HL-60 (cell line): ENCODE measurements around the gene VTI1A.

Source experiments
- GABPA ChIP-seq: IDR thresholded peaks from 2 replicates; pipeline ENCODE4 v1.6.1; 2012; ENCODE audit warnings: low read depth
- TF ChIP-seq, protein P1 (sequence below): IDR thresholded peaks from one replicate; pipeline ENCODE4 v1.5.1; 2011; ENCODE audit warnings: low read length, control low read depth, inconsistent platforms; ENCODE audit not compliant: insufficient read depth
- TF ChIP-seq, protein P2 (sequence below): IDR thresholded peaks from 2 replicates; pipeline ENCODE4 v1.6.1; 2012; ENCODE audit warnings: low read depth; ENCODE audit not compliant: insufficient replicate concordance

DNA sequence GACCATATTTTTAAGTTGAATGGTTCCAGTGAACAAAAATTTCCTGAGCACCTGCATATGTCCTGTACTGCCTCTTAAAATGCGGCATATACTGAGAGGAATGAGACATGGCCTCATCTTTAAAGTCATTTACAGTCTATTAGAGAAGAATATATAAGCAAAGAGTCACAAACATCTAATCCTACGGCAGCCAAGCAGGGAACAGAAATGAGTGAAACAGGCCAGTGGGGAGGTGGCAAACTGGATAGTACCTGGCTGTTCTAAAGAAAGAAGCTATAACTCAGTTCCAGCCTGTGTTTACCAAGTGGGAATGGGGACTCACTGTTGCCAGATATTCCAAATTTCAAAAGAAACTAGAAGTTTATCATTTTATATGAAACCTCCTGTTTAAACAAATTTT is 211.4 kb downstream of the VTI1A start:
- TF ChIP-seq, protein P1, sequence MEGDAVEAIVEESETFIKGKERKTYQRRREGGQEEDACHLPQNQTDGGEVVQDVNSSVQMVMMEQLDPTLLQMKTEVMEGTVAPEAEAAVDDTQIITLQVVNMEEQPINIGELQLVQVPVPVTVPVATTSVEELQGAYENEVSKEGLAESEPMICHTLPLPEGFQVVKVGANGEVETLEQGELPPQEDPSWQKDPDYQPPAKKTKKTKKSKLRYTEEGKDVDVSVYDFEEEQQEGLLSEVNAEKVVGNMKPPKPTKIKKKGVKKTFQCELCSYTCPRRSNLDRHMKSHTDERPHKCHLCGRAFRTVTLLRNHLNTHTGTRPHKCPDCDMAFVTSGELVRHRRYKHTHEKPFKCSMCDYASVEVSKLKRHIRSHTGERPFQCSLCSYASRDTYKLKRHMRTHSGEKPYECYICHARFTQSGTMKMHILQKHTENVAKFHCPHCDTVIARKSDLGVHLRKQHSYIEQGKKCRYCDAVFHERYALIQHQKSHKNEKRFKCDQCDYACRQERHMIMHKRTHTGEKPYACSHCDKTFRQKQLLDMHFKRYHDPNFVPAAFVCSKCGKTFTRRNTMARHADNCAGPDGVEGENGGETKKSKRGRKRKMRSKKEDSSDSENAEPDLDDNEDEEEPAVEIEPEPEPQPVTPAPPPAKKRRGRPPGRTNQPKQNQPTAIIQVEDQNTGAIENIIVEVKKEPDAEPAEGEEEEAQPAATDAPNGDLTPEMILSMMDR = no peak
- TF ChIP-seq, protein P2, sequence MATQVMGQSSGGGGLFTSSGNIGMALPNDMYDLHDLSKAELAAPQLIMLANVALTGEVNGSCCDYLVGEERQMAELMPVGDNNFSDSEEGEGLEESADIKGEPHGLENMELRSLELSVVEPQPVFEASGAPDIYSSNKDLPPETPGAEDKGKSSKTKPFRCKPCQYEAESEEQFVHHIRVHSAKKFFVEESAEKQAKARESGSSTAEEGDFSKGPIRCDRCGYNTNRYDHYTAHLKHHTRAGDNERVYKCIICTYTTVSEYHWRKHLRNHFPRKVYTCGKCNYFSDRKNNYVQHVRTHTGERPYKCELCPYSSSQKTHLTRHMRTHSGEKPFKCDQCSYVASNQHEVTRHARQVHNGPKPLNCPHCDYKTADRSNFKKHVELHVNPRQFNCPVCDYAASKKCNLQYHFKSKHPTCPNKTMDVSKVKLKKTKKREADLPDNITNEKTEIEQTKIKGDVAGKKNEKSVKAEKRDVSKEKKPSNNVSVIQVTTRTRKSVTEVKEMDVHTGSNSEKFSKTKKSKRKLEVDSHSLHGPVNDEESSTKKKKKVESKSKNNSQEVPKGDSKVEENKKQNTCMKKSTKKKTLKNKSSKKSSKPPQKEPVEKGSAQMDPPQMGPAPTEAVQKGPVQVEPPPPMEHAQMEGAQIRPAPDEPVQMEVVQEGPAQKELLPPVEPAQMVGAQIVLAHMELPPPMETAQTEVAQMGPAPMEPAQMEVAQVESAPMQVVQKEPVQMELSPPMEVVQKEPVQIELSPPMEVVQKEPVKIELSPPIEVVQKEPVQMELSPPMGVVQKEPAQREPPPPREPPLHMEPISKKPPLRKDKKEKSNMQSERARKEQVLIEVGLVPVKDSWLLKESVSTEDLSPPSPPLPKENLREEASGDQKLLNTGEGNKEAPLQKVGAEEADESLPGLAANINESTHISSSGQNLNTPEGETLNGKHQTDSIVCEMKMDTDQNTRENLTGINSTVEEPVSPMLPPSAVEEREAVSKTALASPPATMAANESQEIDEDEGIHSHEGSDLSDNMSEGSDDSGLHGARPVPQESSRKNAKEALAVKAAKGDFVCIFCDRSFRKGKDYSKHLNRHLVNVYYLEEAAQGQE = no peak
- TF ChIP-seq GABPA = no peak
